Calu3 (cell line): Measurements from ENCODE around the gene CLDN14. TPM values are rescaled to one million over a fixed set of nuclear protein-coding genes. Genes with fewer than 3 reads are reported as not detected.

Experiments used
- BruUV-seq: library from RNA; stranded (reverse); fragments of 400-500 nt; replicated peaks from 2 replicates; lab custom pipeline; 2021; lab: Mats Ljungman, UMichigan
- CTCF ChIA-PET: fragments of 300-600 bp; sonication (Branson Sonifier 250); formaldehyde crosslinking; loops from one replicate; lab custom pipeline; 2022; ENCODE audit warnings: antibody characterized with exemption; lab: Charles Lee
- DNase-seq: peaks from one replicate; pipeline ENCODE4 v3.0.0; 2022
- H3K27ac Mint-ChIP-seq: one replicate; pipeline ENCODE4 v1.8.0; 2022; ENCODE audit warnings: mixed read lengths; ENCODE audit not compliant: unreplicated experiment
- H3K27me3 Mint-ChIP-seq: one replicate; pipeline ENCODE4 v1.8.0; 2022; ENCODE audit warnings: mixed read lengths; ENCODE audit not compliant: unreplicated experiment
- H3K36me3 Mint-ChIP-seq: one replicate; pipeline ENCODE4 v1.8.0; 2022; ENCODE audit warnings: mild to moderate bottlenecking, moderate library complexity, mixed read lengths; ENCODE audit not compliant: insufficient read depth, unreplicated experiment
- H3K4me1 Mint-ChIP-seq: one replicate; pipeline ENCODE4 v1.8.0; 2022; ENCODE audit warnings: mild to moderate bottlenecking, low read depth, mixed read lengths; ENCODE audit not compliant: unreplicated experiment
- H3K4me3 Mint-ChIP-seq: one replicate; pipeline ENCODE4 v1.8.0; 2022; ENCODE audit warnings: mild to moderate bottlenecking, low read depth, moderate library complexity, mixed read lengths; ENCODE audit not compliant: unreplicated experiment
- H3K9me3 Mint-ChIP-seq: one replicate; pipeline ENCODE4 v1.8.0; 2022; ENCODE audit warnings: low read depth, mixed read lengths; ENCODE audit not compliant: unreplicated experiment
- CTCF ChIP-seq: fragments of 200-600 bp; IDR thresholded peaks from one replicate; pipeline ENCODE4 v1.8.0; 2022; ENCODE audit warnings: antibody characterized with exemption; ENCODE audit not compliant: unreplicated experiment
- intact Hi-C: fragments of 100-400 bp; cut with micrococcal nuclease; formaldehyde crosslinking; loops from one replicate; pipeline ENCODE4 v1.10.0; 2022; ENCODE audit not compliant: unreplicated experiment
- total RNA-seq: library from RNA; stranded (reverse); gene quantifications from 2 replicates; pipeline ENCODE4 v1.2.3, GENCODE V29; 2022

The CLDN14 gene
- total RNA-seq, 1 experiment from 2014 or later: not detected

- no peak for DNase-seq
- no TSS peak for BruUV-seq
- intact Hi-C loops: no loop called here
- H3K27me3 Mint-ChIP-seq: no peaks in the 10 kb centered on the region
- CTCF ChIA-PET: no interaction called here
- H3K9me3 Mint-ChIP-seq: peaks cover 2% of the 10 kb centered on the region
- peaks cover 20% of the 10 kb centered on the region for H3K4me1 Mint-ChIP-seq
- H3K36me3 Mint-ChIP-seq: peaks cover 4% of the 10 kb centered on the region
- TF ChIP-seq CTCF: no peak
- no peak overlapping the region for H3K27ac Mint-ChIP-seq
- H3K4me3 Mint-ChIP-seq: no peak overlapping the region
These were observed 696 bp upstream of the CLDN14 start for GRCh38 chr21:36480618-36481017.

GRCh38 chr21:36478941-36479340 is 981 bp downstream of the CLDN14 start:
- no peak for DNase-seq
- H3K27me3 Mint-ChIP-seq: no peaks in the 10 kb centered on the region
- no peak overlapping the region for H3K4me3 Mint-ChIP-seq
- no TSS peak for BruUV-seq
- peaks cover 2% of the 10 kb centered on the region for H3K9me3 Mint-ChIP-seq
- CTCF ChIA-PET: interaction anchor here (1.2 kb wide), 1 partner anchor 49 kb away, joined by 4 read pairs; no protein-coding TSS in a partner anchor
- H3K27ac Mint-ChIP-seq: no peak overlapping the region
- intact Hi-C loops: no loop called here
- no peak for TF ChIP-seq CTCF
- peaks cover 4% of the 10 kb centered on the region for H3K36me3 Mint-ChIP-seq
- peaks cover 20% of the 10 kb centered on the region for H3K4me1 Mint-ChIP-seq

DNA sequence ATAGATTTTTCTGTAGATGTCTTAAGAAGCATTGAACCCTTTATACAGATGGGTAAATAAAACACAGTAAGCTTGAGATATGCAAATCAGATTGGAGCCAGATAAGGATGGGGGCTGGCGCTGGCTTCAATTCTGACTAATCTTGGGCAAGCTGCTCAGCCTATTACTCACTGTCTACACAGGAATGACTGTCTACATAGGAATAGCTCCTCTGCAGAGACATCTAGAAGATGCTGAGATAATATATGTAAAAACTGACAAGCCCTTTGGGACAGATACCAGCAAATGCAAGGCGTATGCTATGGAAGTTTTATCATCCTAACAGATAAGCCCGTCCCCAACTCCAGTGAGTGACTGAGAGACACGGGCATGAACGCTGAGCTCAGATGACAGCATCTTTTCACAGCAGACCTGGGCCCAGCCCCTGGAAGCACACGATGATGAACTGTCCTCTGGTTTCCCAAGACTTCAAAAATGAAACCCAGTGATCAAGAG is 1.7 kb downstream of the CLDN14 start:
- H3K27me3 Mint-ChIP-seq: no peaks in the 10 kb centered on the region
- CTCF ChIA-PET: interaction anchor here (0.6 to 1.2 kb wide), 2 partner anchors 10 to 48 kb away, joined by 4 read pairs; no protein-coding TSS in a partner anchor
- BruUV-seq: no TSS peak
- H3K9me3 Mint-ChIP-seq: peaks cover 2% of the 10 kb centered on the region
- peaks cover 7% of the 10 kb centered on the region for H3K36me3 Mint-ChIP-seq
- DNase-seq: peak; percentile 24
- intact Hi-C loops: no loop called here
- H3K27ac Mint-ChIP-seq: no peak overlapping the region
- peaks cover 20% of the 10 kb centered on the region for H3K4me1 Mint-ChIP-seq
- H3K4me3 Mint-ChIP-seq: no peak overlapping the region
- no peak for TF ChIP-seq CTCF

DNA sequence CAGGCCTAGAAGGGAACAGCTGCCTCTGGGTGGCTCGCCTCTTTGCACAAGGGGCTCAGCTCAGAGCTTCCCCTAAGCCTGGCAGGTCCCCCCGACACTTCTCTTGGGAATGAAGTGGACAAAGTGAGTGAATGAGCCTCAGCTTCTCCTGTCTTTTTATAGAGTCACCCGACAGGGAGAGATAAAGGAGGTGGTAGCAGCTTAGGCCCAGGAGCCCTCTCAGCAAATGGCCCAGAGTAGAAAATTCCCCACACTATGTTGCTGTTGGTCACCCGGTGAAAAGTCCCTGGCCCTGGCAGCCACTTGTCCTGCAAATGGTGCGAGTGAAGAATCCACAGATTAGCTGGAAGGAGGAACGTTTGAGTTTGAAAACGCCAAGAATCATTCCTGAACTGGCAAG is 2.4 kb downstream of the CLDN14 start:
- Mint-ChIP-seq H3K4me1 (peaks cover 20% of the 10 kb centered on the region), H3K27me3 (no peaks in the 10 kb centered on the region), H3K36me3 (peaks cover 8% of the 10 kb centered on the region), H3K9me3 (peaks cover 2% of the 10 kb centered on the region), H3K4me3 (no peak overlapping the region), H3K27ac (no peak overlapping the region)
- BruUV-seq: no TSS peak
- DNase-seq: no peak
- CTCF ChIA-PET: interaction anchor here (1.2 kb wide), 1 partner anchor 48 kb away, joined by 4 read pairs; no protein-coding TSS in a partner anchor
- TF ChIP-seq CTCF: no peak
- intact Hi-C loops: no loop called here
